ENCODE results near the gene NFIB.
A peak's percentile ranks its signal among the peaks of the same experiment; 100 is the strongest.

NFIB gene

DNA sequence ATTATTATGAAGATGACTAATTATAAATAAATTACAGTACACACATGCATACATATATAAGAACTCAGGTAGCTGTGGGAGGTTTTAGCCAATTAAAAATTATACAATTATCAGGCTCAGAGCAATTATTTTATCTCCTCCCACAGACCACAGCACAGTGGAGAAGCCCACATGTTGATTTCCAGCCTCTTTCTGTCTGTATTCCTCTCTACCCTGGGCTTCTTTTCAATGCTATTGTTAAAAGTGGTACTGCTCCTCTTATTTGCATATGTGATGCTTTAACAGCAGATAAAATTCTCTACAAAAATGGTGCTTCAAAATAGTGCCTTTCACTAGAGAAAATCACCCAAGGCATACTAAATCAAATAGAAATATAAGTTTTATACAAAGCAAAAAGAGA, 218.7 kb downstream of the NFIB start:
- DNase-seq, result no peak

DNA sequence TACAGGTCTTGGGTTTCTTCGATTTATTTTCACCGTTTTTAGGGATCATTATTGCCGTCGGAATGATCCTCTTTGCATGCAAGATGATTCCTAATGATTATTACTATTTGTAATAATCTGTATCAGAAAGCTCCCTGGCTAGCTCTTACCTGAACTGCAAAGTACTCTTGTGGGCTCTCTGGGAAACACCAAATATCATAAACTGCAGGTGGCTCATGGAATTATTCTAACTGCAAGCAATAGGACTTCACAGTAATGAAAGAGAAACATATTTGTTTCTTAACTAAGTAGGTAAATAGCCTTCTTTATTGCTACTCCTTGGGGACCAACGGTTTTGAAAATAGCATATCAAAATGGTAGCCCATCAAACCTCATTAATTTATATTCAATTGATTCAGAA, 219.4 kb downstream of the NFIB start:
- no peak for DNase-seq

DNA sequence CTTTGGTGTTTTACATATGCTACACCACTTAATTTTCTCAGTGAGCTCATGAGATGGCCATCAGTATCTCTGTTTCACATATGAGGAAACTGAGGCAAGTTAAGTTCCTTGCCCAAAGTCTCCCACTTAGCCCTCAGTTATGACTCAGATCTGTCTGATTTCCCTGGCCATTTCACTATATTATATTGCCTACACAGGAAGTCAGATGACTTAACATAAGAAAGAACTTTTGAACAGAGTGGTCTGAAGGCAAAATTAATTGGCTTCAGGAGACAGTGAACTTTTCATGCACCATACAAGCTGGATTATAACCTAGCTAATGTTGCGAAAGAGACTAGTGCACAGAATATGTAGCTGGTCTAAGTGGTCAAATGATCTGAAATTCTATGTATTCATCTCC, 221.6 kb downstream of the NFIB start:
- no peak for DNase-seq

DNA sequence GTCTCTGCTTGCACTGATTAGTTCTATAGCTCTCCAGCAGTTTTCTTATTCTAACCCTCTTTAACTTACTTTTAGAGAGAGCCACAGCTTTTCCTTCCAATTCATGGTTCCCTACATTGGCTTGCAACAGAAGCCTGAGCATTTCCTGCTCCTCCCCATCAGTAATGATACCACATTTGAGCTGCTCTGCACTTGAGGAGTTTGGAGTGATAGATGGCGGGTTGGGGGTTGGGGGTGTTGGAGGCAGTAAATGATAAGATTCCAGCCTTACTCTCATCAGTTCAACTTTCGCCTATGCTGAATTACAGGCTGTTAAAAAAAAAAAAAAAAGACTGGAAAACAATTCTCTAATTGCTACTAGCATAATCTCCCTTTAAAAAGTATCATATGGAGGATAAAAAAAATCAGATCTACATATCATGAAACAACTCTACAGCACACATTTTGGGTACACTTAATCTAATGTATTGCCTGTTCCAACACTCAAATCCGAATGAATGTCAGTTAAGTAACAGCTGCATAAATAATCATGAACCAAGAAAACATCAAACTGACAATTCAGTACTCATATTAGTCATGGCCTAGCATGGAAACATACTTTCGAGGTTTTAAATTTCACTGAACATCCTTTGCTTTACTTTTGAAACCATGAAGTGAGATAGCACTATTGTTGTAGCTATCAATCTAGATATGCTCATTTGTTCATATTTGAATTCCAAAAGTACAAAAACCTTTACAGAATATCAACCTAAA, 224.7 kb downstream of the NFIB start:
- DNase-seq, result no peak

DNA sequence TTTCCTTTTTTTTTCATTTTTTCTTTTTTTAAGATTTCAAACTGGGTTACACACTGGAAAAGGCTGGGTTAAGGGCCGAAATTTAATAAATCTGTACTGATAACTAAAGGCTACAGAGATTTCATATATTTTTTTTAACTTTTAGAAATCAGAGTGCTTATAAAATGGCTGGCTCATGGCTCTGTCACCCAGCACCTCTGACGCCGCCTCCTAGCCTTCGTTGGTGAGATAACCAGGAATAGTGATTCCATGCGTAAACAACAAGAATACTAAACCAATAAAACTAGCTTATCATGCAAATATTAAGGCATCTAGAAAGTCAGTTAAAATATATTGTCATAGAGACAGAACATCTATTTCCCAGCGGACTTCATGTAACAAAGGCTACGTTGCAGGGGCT, 226.4 kb downstream of the NFIB start:
- no peak for DNase-seq

DNA sequence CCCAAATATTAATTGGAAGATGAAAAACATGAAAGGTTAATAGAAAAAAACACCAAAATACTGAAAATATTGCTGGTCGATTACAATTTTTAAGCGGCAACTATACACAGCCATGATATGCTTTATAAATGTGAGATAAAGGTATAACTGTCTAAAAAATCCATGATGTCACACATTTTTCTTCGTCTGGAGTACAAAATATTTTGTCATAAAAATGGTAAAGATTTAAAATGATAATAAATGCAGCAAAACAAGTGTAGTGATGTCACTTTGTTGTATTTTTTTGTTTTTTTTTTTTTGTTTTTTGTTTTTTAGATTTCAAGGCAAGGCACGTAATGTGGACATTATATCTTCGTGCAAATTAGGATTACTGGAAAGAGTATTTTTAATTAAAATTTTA, 227.4 kb downstream of the NFIB start:
- no peak for DNase-seq

DNA sequence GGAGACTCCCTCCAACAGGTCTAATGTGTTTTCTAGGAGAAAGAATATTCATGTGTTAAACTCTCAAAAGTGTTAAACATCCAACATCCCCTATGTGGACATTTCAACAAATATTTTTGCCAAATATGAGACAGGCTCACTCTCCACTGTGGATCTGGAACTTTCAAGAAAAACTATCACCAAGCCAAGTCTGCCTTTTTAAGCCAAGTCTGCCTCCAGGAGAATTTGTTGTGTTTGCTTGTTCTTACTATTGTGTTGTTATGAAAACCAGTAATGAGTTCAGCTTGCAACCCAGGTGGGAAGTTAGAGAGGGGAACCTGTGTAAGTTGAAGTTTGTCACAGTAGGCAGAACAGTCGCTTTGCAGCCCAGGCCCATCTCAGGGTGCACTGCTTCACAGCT, 228.1 kb downstream of the NFIB start:
- DNase-seq, result no peak

DNA sequence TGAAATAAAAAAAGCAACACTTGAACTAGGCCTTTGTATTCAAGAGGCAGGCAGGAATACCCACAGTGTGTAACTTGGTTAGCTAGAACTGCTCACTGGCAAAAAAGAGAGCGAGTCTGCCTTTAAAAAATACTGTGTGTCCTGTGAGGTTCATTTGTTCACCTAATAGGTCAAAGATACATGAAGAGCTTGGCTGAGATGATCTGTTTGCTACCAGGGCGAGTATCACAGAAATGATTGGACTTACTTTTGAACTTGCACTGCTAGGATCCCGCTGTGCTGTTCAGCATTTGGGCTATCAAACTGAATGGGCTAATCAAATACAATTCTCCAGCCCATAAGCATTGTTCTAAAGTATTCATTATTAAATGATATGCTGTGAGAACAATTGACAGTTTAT, 229.1 kb downstream of the NFIB start:
- no peak for DNase-seq

DNA sequence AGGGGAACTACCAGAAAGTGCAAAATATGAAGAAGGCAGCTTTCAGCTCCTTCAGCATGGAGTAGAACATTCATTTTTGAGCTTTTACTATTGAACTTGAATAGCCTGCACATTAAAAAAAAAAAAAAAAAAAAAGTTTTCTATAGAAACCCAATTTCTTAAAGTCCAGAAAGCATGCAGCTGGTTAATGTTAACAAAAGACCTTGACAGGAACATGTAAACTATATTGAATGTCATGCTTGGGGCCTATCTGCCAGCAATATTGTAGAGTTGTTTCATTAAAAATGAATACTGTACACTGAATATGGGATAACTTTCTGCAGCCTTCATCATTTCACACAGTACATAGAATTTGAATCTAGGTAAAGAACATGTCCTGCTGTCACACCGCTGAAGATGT, 230.6 kb downstream of the NFIB start:
- DNase-seq, result no peak

DNA sequence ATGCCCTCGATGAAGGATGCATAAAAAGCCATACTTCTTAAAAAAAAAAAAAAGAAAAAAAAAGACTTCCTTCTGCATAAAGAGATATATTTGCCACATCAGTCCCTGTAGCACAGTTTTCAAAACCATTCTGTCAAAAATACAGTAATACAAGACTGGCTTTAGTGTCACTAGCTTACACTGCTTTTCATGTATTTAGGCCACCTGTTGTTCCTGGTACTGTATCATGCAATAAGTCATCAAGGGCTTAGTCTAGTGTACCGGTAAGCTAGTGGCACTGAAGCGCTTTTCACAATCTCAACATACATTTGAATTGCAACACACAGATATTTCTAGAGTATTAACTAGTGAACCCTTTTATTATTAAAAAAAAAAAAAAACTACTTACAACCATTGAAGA, 231.2 kb downstream of the NFIB start:
- no peak for DNase-seq

DNA sequence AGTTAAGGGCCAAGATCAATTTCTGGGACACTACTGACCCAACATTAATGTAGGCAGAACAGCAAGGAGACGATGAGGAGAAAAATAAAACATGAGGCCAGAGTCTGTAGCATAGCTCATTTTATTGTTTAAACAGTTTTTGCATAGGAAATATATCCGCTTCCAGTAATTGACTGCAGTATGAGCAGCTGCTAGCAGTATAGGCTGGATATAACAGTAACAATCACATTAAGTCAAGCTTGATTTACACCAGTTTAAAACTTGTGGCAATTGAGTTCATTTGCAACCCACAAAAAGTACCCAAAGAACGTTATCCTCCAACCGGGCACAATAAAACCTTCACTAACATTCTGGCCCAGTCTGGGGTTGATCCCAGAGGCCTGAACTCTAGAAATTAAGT, 232.2 kb downstream of the NFIB start:
- DNase-seq, result no peak

DNA sequence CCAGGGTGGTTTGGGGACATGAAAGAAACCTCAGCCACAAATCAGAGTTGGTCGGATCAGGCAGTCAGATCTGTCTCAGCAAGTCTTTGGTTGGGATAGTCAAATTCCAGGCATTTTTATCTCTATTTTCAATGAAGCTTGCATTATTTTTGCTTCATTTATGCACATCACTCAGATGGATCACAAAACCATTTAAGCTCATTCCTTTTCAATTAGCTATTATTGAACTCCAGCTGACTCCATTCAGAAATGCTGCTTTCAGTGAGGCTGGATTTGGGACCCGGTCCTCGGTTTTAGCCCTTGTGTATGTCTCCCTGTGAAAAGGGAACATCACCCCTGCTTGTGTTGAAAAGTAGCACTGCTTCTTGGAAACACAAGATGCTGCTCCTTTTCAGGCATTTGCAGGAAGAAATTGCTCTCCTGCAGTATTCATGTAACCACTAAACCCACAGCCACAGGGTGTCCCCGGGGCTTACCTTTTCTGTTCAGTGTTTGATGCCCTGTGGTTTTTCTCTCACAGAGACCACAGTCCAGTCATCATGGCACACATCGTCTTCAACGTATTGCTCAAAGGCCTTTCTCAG, 232.9 kb downstream of the NFIB start:
- peak; percentile 22 for DNase-seq

DNA sequence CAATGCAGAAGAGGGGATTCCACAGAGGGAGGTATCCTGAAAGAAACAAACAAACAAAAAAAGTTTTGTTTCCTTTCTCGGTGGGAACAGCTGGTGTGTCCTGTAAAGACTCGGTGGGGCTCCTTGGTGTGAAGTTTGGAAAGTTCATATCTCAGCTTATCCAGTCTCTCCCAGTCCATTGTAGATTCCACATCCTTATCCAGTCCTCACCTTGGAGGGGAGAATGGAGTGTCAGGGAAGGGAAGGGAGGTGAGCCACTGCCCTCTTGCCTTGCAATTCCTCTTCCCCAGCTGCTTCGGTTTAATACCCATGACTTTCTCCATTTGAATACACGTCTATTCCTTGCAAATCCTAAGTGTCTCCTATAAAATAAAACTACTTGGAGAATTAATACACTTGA, 234.5 kb downstream of the NFIB start:
- no peak for DNase-seq

DNA sequence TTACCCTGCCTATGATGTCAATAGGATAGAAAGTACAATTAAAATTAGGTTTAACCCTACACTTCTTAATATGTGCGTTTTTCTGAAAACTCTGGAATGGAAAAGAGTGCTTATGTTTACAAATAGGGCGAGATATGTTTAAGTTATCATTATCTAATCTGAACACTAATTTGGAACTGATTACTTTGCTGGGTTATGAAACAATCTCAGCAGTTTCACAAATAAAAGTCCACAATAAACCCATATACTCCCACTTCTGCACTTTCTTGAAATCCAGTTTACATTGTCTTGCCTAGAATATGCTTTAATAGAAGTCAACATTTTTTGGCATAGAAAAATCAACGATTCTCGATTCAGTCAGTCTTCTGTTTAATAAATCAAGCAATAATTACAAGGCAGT, 236.3 kb downstream of the NFIB start:
- DNase-seq, result no peak

DNA sequence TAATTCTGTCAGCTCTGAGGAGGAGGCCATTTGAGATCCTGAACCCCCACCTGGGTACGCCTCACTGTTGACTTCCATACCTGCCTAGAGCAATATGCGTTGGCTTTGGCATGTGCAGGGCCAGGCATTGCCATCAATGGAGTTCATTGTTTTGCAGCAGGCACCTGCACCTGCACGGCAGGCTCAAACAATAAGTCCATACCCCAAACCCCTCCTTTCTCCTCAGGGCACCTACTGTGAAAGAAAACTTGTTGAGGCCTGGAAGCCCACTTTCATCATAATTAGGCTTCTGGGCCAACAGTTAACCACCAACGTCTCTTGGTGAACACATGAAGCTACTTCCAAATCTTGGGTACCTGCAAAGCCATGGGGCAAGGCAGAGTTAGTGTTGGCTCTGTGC, 238.7 kb downstream of the NFIB start:
- no peak for DNase-seq

DNA sequence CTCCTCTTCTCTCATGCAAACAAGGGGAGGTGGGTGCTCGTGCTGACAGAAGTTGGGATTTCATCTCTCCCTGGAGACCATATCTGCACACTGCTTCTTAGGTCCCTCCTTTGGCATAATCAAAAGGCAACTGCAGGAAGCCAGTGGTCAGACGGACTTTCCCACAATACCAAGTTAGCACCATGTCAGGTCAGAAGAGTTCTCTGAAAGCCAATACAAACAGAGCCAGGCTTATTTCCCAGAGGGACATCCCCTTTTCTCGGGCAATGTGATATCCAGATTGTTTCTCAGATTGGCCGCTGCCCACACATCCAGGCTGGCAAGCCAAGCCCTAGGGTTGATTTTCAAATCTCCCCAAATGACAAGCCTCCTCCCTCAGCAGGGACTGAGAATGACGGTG, 241.1 kb downstream of the NFIB start:
- no peak for DNase-seq

DNA sequence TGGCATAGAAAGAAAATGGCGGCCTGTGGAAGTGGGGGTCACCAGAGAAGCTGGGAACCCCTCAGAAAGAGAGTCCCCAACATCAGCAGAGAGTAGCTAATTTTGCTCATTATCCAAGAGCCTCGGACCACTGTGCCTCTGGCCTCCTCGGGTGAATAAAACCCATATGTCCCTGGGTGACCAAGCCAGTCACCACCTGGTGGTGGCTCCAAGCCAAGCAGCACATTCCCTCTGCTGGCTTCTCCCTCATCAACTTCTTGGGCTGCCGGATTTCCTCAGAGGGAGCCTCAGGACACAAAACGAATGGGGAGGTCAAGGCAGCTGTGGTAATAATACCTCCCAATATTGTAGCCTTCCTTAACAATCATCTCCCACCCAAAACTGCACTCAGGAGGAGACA, 242.5 kb downstream of the NFIB start:
- no peak for DNase-seq

DNA sequence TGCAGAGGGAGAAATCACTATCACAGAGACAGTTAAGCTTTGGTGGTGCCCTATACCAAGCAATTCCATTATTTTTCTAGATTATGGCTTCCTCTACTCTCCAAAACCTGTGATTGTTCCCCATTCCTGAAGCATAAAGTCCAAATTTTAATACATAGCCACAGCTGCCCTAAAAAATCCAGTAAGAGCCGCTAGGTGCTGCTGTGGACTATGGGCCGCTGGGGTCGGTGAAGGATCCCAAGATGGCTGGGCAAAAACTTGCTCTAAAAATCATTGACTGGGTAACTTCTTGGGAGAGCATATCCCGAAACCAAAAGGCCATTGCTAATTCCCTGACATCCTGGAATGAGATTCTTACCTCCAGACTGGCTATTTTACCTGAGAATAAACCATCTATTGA, 245.3 kb downstream of the NFIB start:
- peak; percentile 27 for DNase-seq

DNA sequence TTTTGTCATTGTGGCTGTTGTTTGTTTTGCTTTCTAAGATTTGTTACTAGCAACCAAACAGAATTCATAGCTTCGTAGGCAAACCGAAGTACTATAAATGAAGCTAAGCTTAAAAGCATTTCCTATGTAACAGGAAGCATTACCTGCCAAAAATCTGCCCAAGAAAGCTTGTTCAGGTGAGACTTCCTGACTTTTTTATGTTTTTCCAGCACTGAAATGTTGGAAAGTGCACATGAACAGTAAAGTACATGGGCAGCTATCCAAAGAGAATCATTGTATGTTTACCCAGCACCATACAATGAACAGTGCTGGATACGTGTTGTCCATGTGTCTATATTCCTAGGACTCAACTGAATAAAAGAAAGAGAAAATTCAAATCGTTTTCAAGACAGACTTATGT, 247.1 kb downstream of the NFIB start:
- DNase-seq, result no peak

DNA sequence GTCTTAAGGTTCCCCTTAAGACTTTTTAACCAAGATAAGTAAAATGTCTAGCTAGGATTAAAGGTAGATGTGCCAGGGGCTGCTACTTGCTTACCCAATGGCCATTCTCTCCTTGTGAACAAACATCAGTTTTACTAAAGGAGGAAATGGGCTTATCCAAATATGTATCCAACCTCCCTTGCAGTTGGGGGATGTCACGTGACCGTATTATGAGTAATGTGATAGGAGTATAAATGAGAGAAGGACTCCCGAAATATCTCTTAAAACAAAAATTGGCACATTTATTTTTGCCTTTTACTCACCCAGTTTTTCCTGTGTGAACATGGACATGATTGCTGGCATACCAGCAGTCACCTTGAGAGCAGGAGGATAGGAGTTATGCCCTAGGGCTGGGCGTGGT, 247.9 kb downstream of the NFIB start:
- DNase-seq, result no peak

DNA sequence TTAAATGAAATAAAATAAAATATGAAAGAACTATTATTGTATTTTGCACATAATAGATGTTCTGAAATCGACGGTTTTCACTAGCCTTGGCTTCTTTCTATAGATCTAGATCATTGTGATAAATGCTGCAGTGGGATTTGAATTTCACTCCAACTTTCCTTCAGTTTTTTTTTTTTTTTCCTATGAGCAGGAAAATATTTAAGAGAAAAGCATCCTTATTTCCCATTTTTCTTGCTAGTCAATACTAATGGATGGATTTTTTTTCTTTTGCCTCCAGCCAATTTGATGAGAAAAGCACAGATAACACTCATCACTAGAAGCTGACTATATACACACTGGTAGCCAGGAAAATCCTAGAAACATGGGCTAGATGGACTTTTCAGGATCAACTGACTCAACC, 249.0 kb downstream of the NFIB start:
- DNase-seq, result no peak

DNA sequence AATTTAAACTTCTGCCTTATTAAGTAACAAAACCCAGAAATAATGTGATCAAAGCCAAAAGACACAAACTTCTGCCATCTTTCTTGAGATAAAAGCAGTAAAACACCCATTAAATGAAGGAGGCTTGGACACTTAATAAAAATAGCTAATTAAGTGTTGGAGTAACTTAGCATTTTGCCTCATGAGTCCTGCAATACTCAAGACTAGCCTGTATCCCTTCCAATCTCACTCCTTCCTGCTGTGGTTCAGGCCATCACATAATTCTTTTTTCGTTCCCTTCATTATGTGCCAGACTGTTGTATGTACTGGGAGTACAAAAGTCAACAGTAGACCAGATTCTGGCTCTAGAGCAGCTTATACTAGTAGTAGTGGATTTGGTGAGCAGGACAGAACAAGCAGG, 250.2 kb downstream of the NFIB start:
- DNase-seq, result no peak

DNA sequence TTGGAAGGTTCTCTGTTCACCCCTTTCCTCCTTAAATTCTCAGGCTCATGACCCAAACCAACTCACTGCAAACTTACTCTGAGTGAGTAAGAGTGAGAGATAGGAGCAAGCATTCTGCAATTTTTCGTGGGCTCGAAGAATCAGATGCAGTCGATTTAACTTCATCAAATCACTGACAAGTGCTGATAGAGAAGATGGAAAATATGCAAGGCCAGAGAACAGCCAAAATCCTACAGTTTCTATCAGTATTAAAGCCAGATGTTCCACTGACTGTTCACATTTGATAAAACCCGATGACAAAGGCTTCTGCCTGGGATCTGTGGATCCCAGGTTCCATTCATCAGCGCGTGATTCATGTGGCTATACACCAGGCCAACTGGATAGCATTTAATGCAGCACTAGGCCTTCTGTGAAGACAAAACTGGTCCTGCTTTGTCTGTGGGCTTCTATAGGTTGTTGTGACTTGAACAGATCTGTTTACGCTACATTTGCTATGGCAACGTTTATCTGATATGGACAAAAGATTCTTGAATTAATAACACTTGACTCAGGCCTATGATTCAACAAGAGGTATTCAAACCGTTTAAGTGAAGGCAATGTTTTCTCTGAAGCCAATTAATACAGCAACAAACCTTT, 251.2 kb downstream of the NFIB start:
- DNase-seq, result no peak

DNA sequence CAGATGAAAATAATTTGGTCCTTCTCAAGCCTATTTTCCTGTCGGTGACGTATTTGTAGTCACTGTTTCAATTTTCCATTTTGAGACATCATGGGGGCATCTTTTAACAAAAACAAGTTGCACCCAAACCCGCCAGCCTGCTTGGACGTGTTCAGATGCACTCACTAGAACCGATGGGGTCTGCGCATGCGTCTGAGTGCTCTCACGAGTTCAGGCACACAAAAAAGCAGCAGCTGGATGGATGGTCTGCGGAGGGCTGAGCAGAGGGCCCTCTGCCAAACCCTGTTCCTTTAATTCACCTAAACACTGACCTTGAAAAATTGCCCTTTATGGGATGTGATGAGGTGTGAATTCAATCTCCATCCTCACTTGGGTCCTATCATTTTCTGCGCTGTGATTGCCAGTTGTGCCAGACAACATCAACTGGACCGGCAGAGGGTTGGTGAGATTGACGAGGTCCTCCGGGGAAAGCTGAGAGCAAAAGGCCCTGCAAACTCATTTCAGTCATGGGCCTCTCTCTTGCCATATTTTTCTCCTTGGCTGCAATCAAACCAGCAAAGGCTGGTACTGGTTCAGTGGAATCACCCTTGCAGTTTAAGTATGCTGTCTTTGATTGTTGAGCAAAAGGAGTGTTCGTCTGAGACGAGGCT, 251.9 kb downstream of the NFIB start:
- DNase-seq, result no peak
